ENCODE measurements around the gene BCAN. TPM values are rescaled to one million over a fixed set of nuclear protein-coding genes. Genes with fewer than 3 reads are reported as not detected.
A peak's percentile ranks its signal among the peaks of the same experiment; 100 is the strongest.

BCAN gene
- total RNA-seq, 1 experiment from 2014 or later, result 1.2 TPM

- peaks cover 19% of the 10 kb centered on the region; the same call in 1 of the 2 replicates for H3K4me1 ChIP-seq (ENCODE audit: insufficient read depth, low read length)
- peak overlapping the region; percentile 58 for H3K4me2 ChIP-seq (ENCODE audit: insufficient read depth, insufficient read length, low read length)
- no peak overlapping the region for H3T11ph ChIP-seq (ENCODE audit: low read length)
- H2BK12ac ChIP-seq (ENCODE audit: insufficient read length, low read depth, low read length), result no peak overlapping the region
- H3K4ac ChIP-seq (ENCODE audit: low read depth, low read length), result 0 out of 2 replicates have a peak overlapping the region, but pooled peaks have one; percentile 27
- no peak for DNase-seq
- H2BK15ac ChIP-seq (ENCODE audit: low read depth, low read length), result no peak overlapping the region
- H3K9ac ChIP-seq (ENCODE audit: extremely low read depth, insufficient read length, low read length), result peak overlapping the region; percentile 48
- H3K4me1 Mint-ChIP-seq, result peaks cover 51 to 59% of the 10 kb centered on the region in 2 experiments
- H3K9me3 Mint-ChIP-seq, result peaks cover 0 to 3% of the 10 kb centered on the region in 2 experiments; a peak in 2 of 5 replicates
- no peak overlapping the region for H2AFZ ChIP-seq (ENCODE audit: low read length)
- H3K79me1 ChIP-seq (ENCODE audit: insufficient read depth, low read depth, low read length, poor library complexity, severe bottlenecking), result peaks cover 8% of the 10 kb centered on the region
- H3K79me2 ChIP-seq (ENCODE audit: insufficient read depth, low read length), result peaks cover 4% of the 10 kb centered on the region; the same call in 1 of the 2 replicates
- no peaks in the 10 kb centered on the region for H3K27me3 ChIP-seq (ENCODE audit: insufficient read depth, low read length)
- H4K20me1 ChIP-seq (ENCODE audit: control insufficient read depth, insufficient read depth, insufficient read length), result no peaks in the 10 kb centered on the region
- no peak overlapping the region for H2BK20ac ChIP-seq (ENCODE audit: low read depth, low read length, poor library complexity, severe bottlenecking)
- H3K9me3 ChIP-seq (ENCODE audit: control insufficient read depth, low read depth, low read length), result no peaks in the 10 kb centered on the region
- H4K5ac ChIP-seq (ENCODE audit: insufficient read length, low read depth, low read length), result no peak overlapping the region
- no CpG with 5 or more reads among the region's 49 CpGs for WGBS (ENCODE audit: extremely low coverage, insufficient read length, low lambda C conversion rate)
- H3K4me3 Mint-ChIP-seq, result peak overlapping the region; percentile 81 to 86
- peak overlapping the region in 1 of 3 experiments; percentile 90; a peak in 1 of 7 replicates for H3K27ac Mint-ChIP-seq
- peak overlapping the region; percentile 94 for H3K14ac ChIP-seq (ENCODE audit: insufficient read depth, low read length)
- no peak overlapping the region for H4K8ac ChIP-seq (replicated peaks; ENCODE audit: insufficient read length, low read depth, low read length)
- no peak overlapping the region for H4K91ac ChIP-seq (ENCODE audit: insufficient read length, low read depth, low read length)
- H2BK5ac ChIP-seq (ENCODE audit: insufficient read length, low read length), result no peak overlapping the region
- H2BK120ac ChIP-seq (ENCODE audit: low read depth, low read length, poor library complexity, severe bottlenecking), result peak overlapping the region; percentile 51
- no peak for TF ChIP-seq CTCF (conservative IDR thresholded peaks at IDR 0.05)
- H3K18ac ChIP-seq (ENCODE audit: insufficient read length, low read depth, low read length), result peak overlapping the region; percentile 71
- H3K36me3 Mint-ChIP-seq (ENCODE audit: insufficient read depth in 1 of 3, low read depth in 3 of 3), result peaks cover 32 to 44% (median 34%) of the 10 kb centered on the region in 3 experiments
- H3K27ac ChIP-seq (ENCODE audit: insufficient read length, low read depth, low read length), result no peak overlapping the region
- no peak overlapping the region for H3K56ac ChIP-seq (ENCODE audit: insufficient read length, low read depth, low read length)
- peaks cover 29% of the 10 kb centered on the region for H3K27me3 Mint-ChIP-seq (ENCODE audit: low read depth)
- H2AK5ac ChIP-seq (ENCODE audit: insufficient read length, low read length), result no peak overlapping the region
- peaks cover 12% of the 10 kb centered on the region for H3K23me2 ChIP-seq (ENCODE audit: insufficient read length, low read depth, low read length, poor library complexity, severe bottlenecking)
- no peak overlapping the region for H3K23ac ChIP-seq (ENCODE audit: insufficient read length, low read depth, low read length)
Observed at GRCh38 chr1:156676114-156676819, 34.4 kb downstream of the BCAN start.
